Mesendoderm (in vitro differentiated cells): Measurements from ENCODE around the gene UBA3.

Experiments used
- DNase-seq: peaks from one replicate; pipeline ENCODE4 v3.0.0; 2013
- H2AK5ac ChIP-seq: 2 replicates; pipeline ENCODE4 v1.6.1; 2013; ENCODE audit warnings: low read length, inconsistent platforms
- H2BK120ac ChIP-seq: 2 replicates; pipeline ENCODE4 v1.6.1; 2013; ENCODE audit warnings: low read depth, mild to moderate bottlenecking, low read length, moderate library complexity, mixed read lengths
- H2BK15ac ChIP-seq: replicated peaks from 2 replicates; pipeline ENCODE4 v1.6.1; 2013; ENCODE audit warnings: low read depth, mild to moderate bottlenecking, moderate library complexity
- H2BK5ac ChIP-seq: 2 replicates; pipeline ENCODE4 v1.6.1; 2013; ENCODE audit warnings: low read length, inconsistent platforms
- H3K18ac ChIP-seq: 2 replicates; pipeline ENCODE4 v1.6.1; 2013; ENCODE audit warnings: mild to moderate bottlenecking, low read length, mixed read lengths
- H3K23ac ChIP-seq: one replicate; pipeline ENCODE4 v1.6.1; 2013; ENCODE audit warnings: low read length
- H3K27ac ChIP-seq: 2 replicates; pipeline ENCODE4 v1.5.1; 2013; ENCODE audit warnings: low read depth, mild to moderate bottlenecking, inconsistent platforms, low read length, moderate library complexity
- H3K27me3 ChIP-seq: 2 replicates; pipeline ENCODE4 v1.6.1; 2013; ENCODE audit warnings: low read length, control low read depth, mild to moderate bottlenecking, inconsistent platforms; ENCODE audit not compliant: insufficient read depth, poor library complexity
- H3K36me3 ChIP-seq: 2 replicates; pipeline ENCODE4 v1.6.1; 2013; ENCODE audit warnings: low read length, inconsistent platforms; ENCODE audit not compliant: control insufficient read depth, insufficient read depth
- H3K4ac ChIP-seq: one replicate; pipeline ENCODE4 v1.6.1; 2013; ENCODE audit warnings: low read depth, mild to moderate bottlenecking, low read length, moderate library complexity
- H3K4me1 ChIP-seq: 2 replicates; pipeline ENCODE4 v1.6.1; 2013; ENCODE audit warnings: low read depth, low read length, inconsistent platforms; ENCODE audit not compliant: control insufficient read depth
- H3K4me2 ChIP-seq: 2 replicates; pipeline ENCODE4 v1.6.1; 2013; ENCODE audit warnings: low read length
- H3K4me3 ChIP-seq: 2 replicates; pipeline ENCODE4 v1.5.1; 2013; ENCODE audit warnings: mild to moderate bottlenecking, low read length
- H3K56ac ChIP-seq: one replicate; pipeline ENCODE4 v1.6.1; 2013; ENCODE audit warnings: low read length
- H3K79me1 ChIP-seq: 2 replicates; pipeline ENCODE4 v1.6.1; 2013; ENCODE audit warnings: low read length, inconsistent platforms
- H3K79me2 ChIP-seq: 2 replicates; pipeline ENCODE4 v1.6.1; 2013; ENCODE audit warnings: mild to moderate bottlenecking, low read length; ENCODE audit not compliant: control insufficient read depth, insufficient read depth
- H3K9ac ChIP-seq: 2 replicates; pipeline ENCODE4 v1.6.1; 2013; ENCODE audit warnings: low read length, inconsistent platforms
- H4K5ac ChIP-seq: one replicate; pipeline ENCODE4 v1.6.1; 2013; ENCODE audit warnings: low read length
- H4K8ac ChIP-seq: one replicate; pipeline ENCODE4 v1.6.1; 2013; ENCODE audit warnings: low read depth, mild to moderate bottlenecking, control low read depth, low read length, moderate library complexity
- WGBS: extraction: QIAGEN DNeasy Blood & Tissue Kit; methylation state at CpG from one replicate; pipeline ENCODE4 v1.1.7; 2013; ENCODE audit warnings: low lambda C conversion rate, missing lambda C conversion rate; ENCODE audit not compliant: insufficient coverage; ENCODE audit errors: extremely low coverage; 5-methylcytosine and 5-hydroxymethylcytosine counted together

The UBA3 gene

GRCh38 chr3:69097407-69098086, 17.4 kb upstream of the UBA3 start:
- H3K4ac ChIP-seq, result no peak overlapping the region
- H3K56ac ChIP-seq, result no peak overlapping the region
- no peak overlapping the region for H2BK120ac ChIP-seq
- no peaks in the 10 kb centered on the region for H3K36me3 ChIP-seq
- no peak overlapping the region for H4K8ac ChIP-seq
- H3K4me2 ChIP-seq, result no peak overlapping the region
- H3K79me2 ChIP-seq, result no peaks in the 10 kb centered on the region
- H3K27ac ChIP-seq, result no peak overlapping the region
- no peaks in the 10 kb centered on the region for H3K79me1 ChIP-seq
- no peak overlapping the region for H3K23ac ChIP-seq
- no peak overlapping the region for H4K5ac ChIP-seq
- H2BK5ac ChIP-seq, result no peak overlapping the region
- no peak overlapping the region for H3K18ac ChIP-seq
- H3K27me3 ChIP-seq, result no peaks in the 10 kb centered on the region
- WGBS, result no CpG with 5 or more reads among the region's 9 CpGs
- no peak overlapping the region for H3K4me3 ChIP-seq
- no peak overlapping the region for H2AK5ac ChIP-seq
- H2BK15ac ChIP-seq, result no peak overlapping the region
- DNase-seq, result no peak
- no peak overlapping the region for H3K9ac ChIP-seq
- no peaks in the 10 kb centered on the region for H3K4me1 ChIP-seq

- Histone ChIP-seq H3K4me2 (no peak overlapping the region), H3K9ac (no peak overlapping the region), H2BK15ac (no peak overlapping the region), H2BK120ac (no peak overlapping the region), H3K4ac (no peak overlapping the region), H3K79me2 (no peaks in the 10 kb centered on the region), H4K8ac (no peak overlapping the region), H3K23ac (no peak overlapping the region), H3K18ac (no peak overlapping the region), H2BK5ac (no peak overlapping the region), H3K27me3 (no peaks in the 10 kb centered on the region), H3K56ac (no peak overlapping the region), H3K4me1 (no peaks in the 10 kb centered on the region), H2AK5ac (no peak overlapping the region), H3K36me3 (no peaks in the 10 kb centered on the region), H3K4me3 (no peak overlapping the region), H4K5ac (no peak overlapping the region), H3K27ac (no peak overlapping the region), H3K79me1 (no peaks in the 10 kb centered on the region)
- WGBS, result no CpG with 5 or more reads among the region's 5 CpGs
- no peak for DNase-seq
Measured at GRCh38 chr3:69096299-69096698, 16.1 kb upstream of the UBA3 start.

DNA sequence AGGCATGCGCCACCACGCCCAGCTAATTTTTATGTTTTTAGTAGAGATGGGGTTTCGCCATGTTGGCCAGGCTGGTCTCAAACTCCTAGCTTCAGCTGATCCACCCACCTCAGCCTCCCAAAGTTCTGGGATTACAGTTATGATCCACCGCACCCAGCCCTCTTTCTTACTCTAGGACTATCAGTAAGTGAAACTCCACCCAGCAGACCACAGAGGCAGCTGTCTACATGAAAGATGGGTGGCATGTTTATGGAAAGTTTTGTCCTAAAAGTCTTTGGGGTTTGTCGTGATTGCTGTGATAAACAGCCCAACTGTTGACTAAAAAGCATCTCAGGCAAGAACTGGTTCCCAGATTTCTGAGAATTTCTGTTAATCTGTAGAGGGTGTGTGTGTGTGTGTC, 15.5 kb upstream of the UBA3 start:
- Histone ChIP-seq H3K36me3 (no peaks in the 10 kb centered on the region), H2BK5ac (no peak overlapping the region), H3K27ac (no peak overlapping the region), H2AK5ac (no peak overlapping the region), H3K4me2 (no peak overlapping the region), H3K18ac (no peak overlapping the region), H3K4ac (no peak overlapping the region), H3K9ac (no peak overlapping the region), H3K56ac (no peak overlapping the region), H3K79me2 (no peaks in the 10 kb centered on the region), H4K8ac (no peak overlapping the region), H4K5ac (no peak overlapping the region), H3K27me3 (no peaks in the 10 kb centered on the region), H3K4me1 (no peaks in the 10 kb centered on the region), H3K79me1 (no peaks in the 10 kb centered on the region), H3K4me3 (no peak overlapping the region), H3K23ac (no peak overlapping the region), H2BK120ac (no peak overlapping the region), H2BK15ac (no peak overlapping the region)
- WGBS, result no CpG with 5 or more reads among the region's 5 CpGs
- no peak for DNase-seq

- Histone ChIP-seq H4K5ac (no peak overlapping the region), H3K23ac (no peak overlapping the region), H3K18ac (no peak overlapping the region), H3K36me3 (no peaks in the 10 kb centered on the region), H3K4ac (no peak overlapping the region), H3K27ac (no peak overlapping the region), H3K79me2 (no peaks in the 10 kb centered on the region), H3K4me1 (no peaks in the 10 kb centered on the region), H3K4me2 (no peak overlapping the region), H4K8ac (no peak overlapping the region), H3K79me1 (no peaks in the 10 kb centered on the region), H2AK5ac (no peak overlapping the region), H3K4me3 (no peak overlapping the region), H2BK120ac (no peak overlapping the region), H3K9ac (no peak overlapping the region), H2BK5ac (no peak overlapping the region), H2BK15ac (no peak overlapping the region), H3K56ac (no peak overlapping the region), H3K27me3 (no peaks in the 10 kb centered on the region)
- no peak for DNase-seq
- no CpG with 5 or more reads among the region's 8 CpGs for WGBS
Measured at GRCh38 chr3:69094467-69095205, 14.5 kb upstream of the UBA3 start.

DNA sequence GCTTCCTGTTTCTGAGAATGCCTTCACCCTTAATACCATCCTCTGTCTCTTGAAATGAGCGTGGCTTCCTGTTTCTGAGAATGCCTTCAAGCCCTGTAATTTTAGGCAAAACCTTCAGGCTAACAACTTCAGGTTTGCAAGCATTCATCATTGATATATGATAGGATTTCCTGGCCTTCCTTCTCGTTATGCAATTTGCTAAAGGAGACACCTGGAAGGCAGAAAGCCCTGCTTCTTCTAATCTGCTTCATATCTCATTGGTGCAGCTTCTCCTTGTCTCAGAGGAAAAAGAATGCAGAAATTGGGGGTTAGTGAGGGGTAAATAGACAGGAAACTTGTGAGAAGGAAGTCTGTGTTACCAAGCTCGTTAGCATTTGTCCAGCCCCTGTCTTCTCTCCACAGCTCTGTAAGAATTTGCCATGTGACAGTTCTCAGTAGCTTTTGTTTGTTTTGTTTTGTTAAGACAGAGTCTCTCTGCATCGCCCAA, 11.9 kb upstream of the UBA3 start:
- H3K79me2 ChIP-seq, result no peaks in the 10 kb centered on the region
- H2BK15ac ChIP-seq, result no peak overlapping the region
- no peak overlapping the region for H2BK5ac ChIP-seq
- no peak overlapping the region for H3K56ac ChIP-seq
- DNase-seq, result peak; percentile 24
- WGBS, result no CpG with 5 or more reads among the region's 4 CpGs
- H3K4me1 ChIP-seq, result peaks cover 3% of the 10 kb centered on the region
- no peak overlapping the region for H3K4me3 ChIP-seq
- H4K8ac ChIP-seq, result no peak overlapping the region
- no peak overlapping the region for H2BK120ac ChIP-seq
- no peak overlapping the region for H3K23ac ChIP-seq
- no peak overlapping the region for H4K5ac ChIP-seq
- peak overlapping the region; percentile 23 for H3K27ac ChIP-seq
- H3K9ac ChIP-seq, result no peak overlapping the region
- no peak overlapping the region for H2AK5ac ChIP-seq
- no peak overlapping the region for H3K4me2 ChIP-seq
- no peaks in the 10 kb centered on the region for H3K79me1 ChIP-seq
- no peak overlapping the region for H3K4ac ChIP-seq
- no peak overlapping the region for H3K18ac ChIP-seq
- no peaks in the 10 kb centered on the region for H3K36me3 ChIP-seq
- H3K27me3 ChIP-seq, result no peaks in the 10 kb centered on the region
